ENCODE measurements around the gene SLC16A5. TPM values are rescaled to one million over a fixed set of nuclear protein-coding genes. Genes with fewer than 3 reads are reported as not detected.
"Not testable (repeated sequence)": the region's sequence is repeated elsewhere in the genome, so short reads cannot be mapped to it uniquely, and the experiment has no call there.

The SLC16A5 gene
- total and polyA plus RNA-seq, 2 donors (not counting 1 experiment from before 2014, with no cell fraction given), result 9.3 to 14.5 TPM

DNA sequence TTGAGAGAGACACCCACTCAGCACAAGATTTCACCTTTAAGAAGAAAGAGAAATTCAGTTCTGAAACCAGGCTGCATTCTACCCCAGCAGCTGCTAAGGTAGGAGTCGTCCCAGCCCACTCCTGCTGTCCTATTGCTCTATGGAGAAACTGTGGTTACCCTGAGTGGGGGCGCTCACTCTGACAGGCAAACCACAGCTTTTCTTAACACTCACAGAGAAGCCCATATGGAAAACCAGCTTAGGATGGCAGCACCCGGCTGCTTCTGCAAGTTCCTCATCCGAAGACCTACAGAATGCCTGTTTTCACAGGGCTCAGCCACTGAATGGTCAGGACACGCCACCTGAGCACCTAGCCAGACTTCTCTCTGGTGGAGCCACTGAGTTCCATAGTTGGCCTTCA is 48.5 kb upstream of the SLC16A5 start:
- no peak overlapping the region for H3K9ac ChIP-seq (ENCODE audit: low read length)
- ChIA-PET POLR2A (no interaction called here), CTCF (interaction anchor here (2.0 kb wide), 1 partner anchor 80 kb away, joined by 4 read pairs; no protein-coding TSS in a partner anchor)
- no peak for DNase-seq
- no peak overlapping the region for H2AFZ ChIP-seq (ENCODE audit: insufficient read depth, low read depth, low read length, poor library complexity, severe bottlenecking)
- TF ChIP-seq CTCF (IDR thresholded peaks at IDR 0.05) (no peak), EZH2 (IDR thresholded peaks at IDR 0.05; ENCODE audit: borderline replicate concordance, insufficient read depth, low read depth, low read length, poor library complexity, severe bottlenecking) (no peak)
- H4K20me1 ChIP-seq (ENCODE audit: control insufficient read depth, insufficient read depth, low read length, poor library complexity, severe bottlenecking), result peaks cover 4% of the 10 kb centered on the region
- 84% methylated on average over 5 of the region's 5 CpGs for WGBS (ENCODE audit: insufficient coverage)
- H3K79me2 ChIP-seq (ENCODE audit: control insufficient read depth, insufficient read depth, low read length), result peaks cover 12% of the 10 kb centered on the region
- ATAC-seq (ENCODE audit: low read depth), result no peak
- H3K27ac ChIP-seq (ENCODE audit: low read length in 2 of 2), result no peak overlapping the region
- no peak overlapping the region for H3K4me2 ChIP-seq (replicated peaks; ENCODE audit: low read depth, low read length, poor library complexity, severe bottlenecking)
- Mint-ChIP-seq H3K27ac (no peak overlapping the region), H3K4me3 (no peak overlapping the region), H3K4me1 (peaks cover 14% of the 10 kb centered on the region), H3K27me3 (no peaks in the 10 kb centered on the region), H3K9me3 (ENCODE audit: insufficient read depth) (no peaks in the 10 kb centered on the region)
- intact Hi-C loops (cut with micrococcal nuclease), result no loop called here
- H3K4me1 ChIP-seq (ENCODE audit: control insufficient read depth in 2 of 2, insufficient read depth in 2 of 2, low read length in 2 of 2), result peaks cover 4 to 12% of the 10 kb centered on the region in 2 donors
- H3K27me3 ChIP-seq (replicated peaks in 1 of 4; ENCODE audit: control extremely low read depth in 1 of 4, control insufficient read depth in 3 of 4, insufficient read depth in 4 of 4, low read length in 3 of 4), result no peaks in the 10 kb centered on the region
- peaks cover 6 to 21% of the 10 kb centered on the region in 2 experiments for H3K36me3 ChIP-seq (replicated peaks in 1 of 2; ENCODE audit: control extremely low read depth in 1 of 2, control insufficient read depth in 1 of 2, extremely low read depth in 1 of 2, insufficient read depth in 2 of 2, low read length in 1 of 2)
- H3K4me3 ChIP-seq (ENCODE audit: control extremely low read depth in 1 of 5, extremely low read depth in 1 of 5, insufficient read depth in 1 of 5, low read depth in 2 of 5, low read length in 4 of 5), result no peak overlapping the region
- no peaks in the 10 kb centered on the region for H3K9me3 ChIP-seq (ENCODE audit: control extremely low read depth in 1 of 3, control insufficient read depth in 2 of 3, insufficient read depth in 1 of 3, low read length in 2 of 3)

DNA sequence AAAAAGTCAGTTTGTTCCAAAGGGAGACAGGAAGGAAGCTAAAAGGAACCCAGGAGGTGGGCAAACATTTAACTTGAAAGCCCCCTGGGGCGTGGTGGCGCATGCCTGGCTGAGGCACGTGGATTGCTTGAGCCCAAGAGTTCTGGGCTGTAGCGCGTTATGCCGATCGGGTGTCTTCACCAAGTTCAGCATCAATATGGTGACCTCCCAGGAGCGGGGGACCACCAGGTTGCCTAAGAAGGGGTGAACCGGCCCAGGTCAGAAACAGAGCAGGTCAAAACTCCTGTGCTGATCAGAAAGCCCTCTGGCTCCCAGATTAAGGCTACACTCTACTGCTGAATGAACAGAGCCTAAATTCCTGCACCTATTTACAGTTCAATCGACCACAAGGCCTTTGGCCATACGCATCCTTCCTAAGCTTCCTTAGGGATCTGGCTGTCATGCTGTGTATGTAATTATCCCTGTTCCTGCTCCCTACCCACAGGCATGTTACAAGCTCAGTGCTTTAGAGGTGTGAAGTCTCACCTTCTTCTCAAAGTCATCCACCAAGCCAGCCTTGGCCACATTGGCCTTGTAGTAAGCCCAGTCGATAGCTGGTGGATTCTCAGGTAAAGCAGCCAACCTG is 46.0 kb upstream of the SLC16A5 start:
- CTCF ChIA-PET, result interaction anchor here (0.5 kb wide), 1 partner anchor 559 kb away, joined by 3 read pairs; no protein-coding TSS in a partner anchor
- peaks cover 22% of the 10 kb centered on the region for H3K79me2 ChIP-seq (ENCODE audit: control insufficient read depth, insufficient read depth, low read length)
- no peak overlapping the region for H3K4me2 ChIP-seq (replicated peaks; ENCODE audit: low read depth, low read length, poor library complexity, severe bottlenecking)
- H3K9me3 ChIP-seq (ENCODE audit: control extremely low read depth in 1 of 3, control insufficient read depth in 2 of 3, insufficient read depth in 1 of 3, low read length in 2 of 3), result no peaks in the 10 kb centered on the region
- no peak overlapping the region for H2AFZ ChIP-seq (ENCODE audit: insufficient read depth, low read depth, low read length, poor library complexity, severe bottlenecking)
- TF ChIP-seq EZH2 (IDR thresholded peaks at IDR 0.05; ENCODE audit: borderline replicate concordance, insufficient read depth, low read depth, low read length, poor library complexity, severe bottlenecking), result no peak
- no peak for TF ChIP-seq CTCF (IDR thresholded peaks at IDR 0.05)
- POLR2A ChIA-PET, result no interaction called here
- H3K4me1 Mint-ChIP-seq, result peaks cover 13% of the 10 kb centered on the region
- H3K9me3 Mint-ChIP-seq (ENCODE audit: insufficient read depth), result no peaks in the 10 kb centered on the region
- DNase-seq (no peak), ATAC-seq (ENCODE audit: low read depth) (no peak)
- H3K27me3 ChIP-seq (replicated peaks in 1 of 4; ENCODE audit: control extremely low read depth in 1 of 4, control insufficient read depth in 3 of 4, insufficient read depth in 4 of 4, low read length in 3 of 4), result no peaks in the 10 kb centered on the region
- H3K4me3 Mint-ChIP-seq, result no peak overlapping the region
- no peak overlapping the region for H3K27ac Mint-ChIP-seq
- 100% methylated on average over 8 of the region's 12 CpGs for WGBS (ENCODE audit: insufficient coverage)
- H3K4me1 ChIP-seq (ENCODE audit: control insufficient read depth in 2 of 2, insufficient read depth in 2 of 2, low read length in 2 of 2), result peaks cover 3 to 6% of the 10 kb centered on the region in 2 donors
- H3K36me3 ChIP-seq (replicated peaks in 1 of 2; ENCODE audit: control extremely low read depth in 1 of 2, control insufficient read depth in 1 of 2, extremely low read depth in 1 of 2, insufficient read depth in 2 of 2, low read length in 1 of 2), result peaks cover 6 to 21% of the 10 kb centered on the region in 2 experiments
- H4K20me1 ChIP-seq (ENCODE audit: control insufficient read depth, insufficient read depth, low read length, poor library complexity, severe bottlenecking), result peaks cover 4% of the 10 kb centered on the region
- H3K27me3 Mint-ChIP-seq, result no peaks in the 10 kb centered on the region
- no peak overlapping the region for H3K9ac ChIP-seq (ENCODE audit: low read length)
- H3K4me3 ChIP-seq (ENCODE audit: control extremely low read depth in 1 of 5, extremely low read depth in 1 of 5, insufficient read depth in 1 of 5, low read depth in 2 of 5, low read length in 4 of 5), result no peak overlapping the region
- no peak overlapping the region for H3K27ac ChIP-seq (ENCODE audit: low read length in 2 of 2)
- intact Hi-C loops (cut with micrococcal nuclease), result loop anchor here (10.0 kb wide), 1 partner anchor 163 kb away; the partner anchor contains the start of gene NUP85

DNA sequence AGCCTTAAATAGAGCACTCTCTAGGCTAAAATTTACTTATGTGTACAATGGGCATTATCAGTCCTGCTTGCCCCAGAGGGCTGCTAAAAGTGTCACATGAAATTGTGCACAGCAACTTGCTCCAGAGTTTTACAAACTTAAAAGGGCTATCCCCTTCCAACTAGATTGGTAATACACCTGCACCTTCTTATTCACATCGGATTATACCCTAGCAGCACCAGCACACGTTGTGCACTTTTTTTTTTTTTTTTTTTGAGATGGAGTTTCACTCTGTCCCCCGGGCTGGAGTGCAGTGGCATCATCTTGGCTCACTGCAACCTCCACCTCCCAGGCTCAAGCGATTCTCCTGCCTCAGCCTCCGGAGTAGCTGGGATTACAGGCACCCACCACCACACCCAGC is 44.0 kb upstream of the SLC16A5 start:
- H3K9ac ChIP-seq (ENCODE audit: low read length); H3K4me2 ChIP-seq (replicated peaks; ENCODE audit: low read depth, low read length, poor library complexity, severe bottlenecking); H3K4me3 ChIP-seq (ENCODE audit: control extremely low read depth in 1 of 5, extremely low read depth in 1 of 5, insufficient read depth in 1 of 5, low read depth in 2 of 5, low read length in 4 of 5); DNase-seq; POLR2A ChIA-PET; CTCF ChIA-PET; H3K27ac Mint-ChIP-seq; H3K27me3 ChIP-seq (replicated peaks in 1 of 4; ENCODE audit: control extremely low read depth in 1 of 4, control insufficient read depth in 3 of 4, insufficient read depth in 4 of 4, low read length in 3 of 4); H3K9me3 ChIP-seq (ENCODE audit: control extremely low read depth in 1 of 3, control insufficient read depth in 2 of 3, insufficient read depth in 1 of 3, low read length in 2 of 3); H3K27ac ChIP-seq (ENCODE audit: low read length in 2 of 2); ATAC-seq (ENCODE audit: low read depth); H3K9me3 Mint-ChIP-seq (ENCODE audit: insufficient read depth); H3K27me3 Mint-ChIP-seq; H3K4me3 Mint-ChIP-seq; H2AFZ ChIP-seq (ENCODE audit: insufficient read depth, low read depth, low read length, poor library complexity, severe bottlenecking); H4K20me1 ChIP-seq (ENCODE audit: control insufficient read depth, insufficient read depth, low read length, poor library complexity, severe bottlenecking): not testable (repeated sequence)
- intact Hi-C loops (cut with micrococcal nuclease), result loop anchor here (10.0 kb wide), 1 partner anchor 161 kb away; the partner anchor contains the start of gene NUP85
- H3K4me1 Mint-ChIP-seq, result peaks cover 25% of the 10 kb centered on the region
- no CpG with 5 or more reads among the region's 5 CpGs for WGBS (ENCODE audit: insufficient coverage)
- Histone ChIP-seq H3K36me3 (replicated peaks in 1 of 2; ENCODE audit: control extremely low read depth in 1 of 2, control insufficient read depth in 1 of 2, extremely low read depth in 1 of 2, insufficient read depth in 2 of 2, low read length in 1 of 2) (peaks cover 3 to 20% of the 10 kb centered on the region in 2 experiments), H3K4me1 (ENCODE audit: control insufficient read depth in 2 of 2, insufficient read depth in 2 of 2, low read length in 2 of 2) (peaks cover 13 to 16% of the 10 kb centered on the region in 2 donors), H3K79me2 (ENCODE audit: control insufficient read depth, insufficient read depth, low read length) (peaks cover 29% of the 10 kb centered on the region)
